ENCODE measurements around the gene HNRNPM.

Gene HNRNPM

DNA sequence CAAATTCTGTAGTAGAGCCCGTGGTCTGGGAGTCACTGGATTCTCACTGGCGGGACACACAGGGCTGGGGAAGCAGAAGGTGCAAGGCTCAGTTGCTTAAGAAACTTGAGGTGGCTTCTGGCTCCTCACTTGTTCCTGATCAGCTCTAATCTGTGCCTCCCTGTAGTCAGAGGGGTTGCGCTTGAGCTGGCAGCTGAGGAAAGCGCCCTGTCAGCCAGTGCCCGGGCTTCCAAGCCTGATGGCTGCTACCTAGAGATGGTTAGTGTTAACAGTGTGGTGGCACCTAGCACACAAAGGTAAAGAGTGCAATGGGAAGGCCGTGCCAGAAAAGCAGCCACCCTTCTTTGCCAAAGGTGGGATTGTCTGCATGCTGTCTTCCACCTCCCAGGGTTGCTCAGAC is 8.8 kb downstream of the HNRNPM start:
- no peak overlapping the region for H3K4me3 ChIP-seq (ENCODE audit: low read depth, low read length)
- TF ChIP-seq, protein P1, sequence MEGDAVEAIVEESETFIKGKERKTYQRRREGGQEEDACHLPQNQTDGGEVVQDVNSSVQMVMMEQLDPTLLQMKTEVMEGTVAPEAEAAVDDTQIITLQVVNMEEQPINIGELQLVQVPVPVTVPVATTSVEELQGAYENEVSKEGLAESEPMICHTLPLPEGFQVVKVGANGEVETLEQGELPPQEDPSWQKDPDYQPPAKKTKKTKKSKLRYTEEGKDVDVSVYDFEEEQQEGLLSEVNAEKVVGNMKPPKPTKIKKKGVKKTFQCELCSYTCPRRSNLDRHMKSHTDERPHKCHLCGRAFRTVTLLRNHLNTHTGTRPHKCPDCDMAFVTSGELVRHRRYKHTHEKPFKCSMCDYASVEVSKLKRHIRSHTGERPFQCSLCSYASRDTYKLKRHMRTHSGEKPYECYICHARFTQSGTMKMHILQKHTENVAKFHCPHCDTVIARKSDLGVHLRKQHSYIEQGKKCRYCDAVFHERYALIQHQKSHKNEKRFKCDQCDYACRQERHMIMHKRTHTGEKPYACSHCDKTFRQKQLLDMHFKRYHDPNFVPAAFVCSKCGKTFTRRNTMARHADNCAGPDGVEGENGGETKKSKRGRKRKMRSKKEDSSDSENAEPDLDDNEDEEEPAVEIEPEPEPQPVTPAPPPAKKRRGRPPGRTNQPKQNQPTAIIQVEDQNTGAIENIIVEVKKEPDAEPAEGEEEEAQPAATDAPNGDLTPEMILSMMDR (IDR thresholded peaks at IDR 0.05; ENCODE audit: low read depth, low read length, missing control alignments), result no peak
- in situ Hi-C loops (cut with HindIII; ENCODE audit: low sequenced_read_pairs), result no loop called here
- DNase-seq (ENCODE audit: low read depth), result no peak

DNA sequence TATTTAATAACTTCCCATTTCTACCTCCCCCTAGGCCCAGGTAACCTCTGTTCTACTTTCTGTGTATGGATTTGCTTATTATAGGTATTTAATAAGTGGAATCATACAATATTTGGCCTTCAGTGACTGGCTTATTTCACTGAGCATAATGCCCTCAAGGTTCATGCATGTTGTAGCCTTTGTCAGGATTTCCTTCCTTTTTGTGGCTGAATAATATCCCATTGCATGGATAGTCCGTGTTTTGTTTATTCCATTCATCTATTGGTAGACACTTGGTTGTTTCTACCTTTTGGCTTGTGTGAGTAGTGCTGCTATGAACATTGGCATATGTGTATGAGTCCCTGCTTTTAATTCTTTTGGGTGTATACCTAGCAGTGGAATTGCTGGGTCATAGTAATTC is 9.4 kb downstream of the HNRNPM start:
- in situ Hi-C loops (cut with HindIII; ENCODE audit: low sequenced_read_pairs), result no loop called here
- TF ChIP-seq, protein P1 (IDR thresholded peaks at IDR 0.05; ENCODE audit: low read depth, low read length, missing control alignments), result no peak
- no peak for DNase-seq (ENCODE audit: low read depth)
- no peak overlapping the region for H3K4me3 ChIP-seq (ENCODE audit: low read depth, low read length)

DNA sequence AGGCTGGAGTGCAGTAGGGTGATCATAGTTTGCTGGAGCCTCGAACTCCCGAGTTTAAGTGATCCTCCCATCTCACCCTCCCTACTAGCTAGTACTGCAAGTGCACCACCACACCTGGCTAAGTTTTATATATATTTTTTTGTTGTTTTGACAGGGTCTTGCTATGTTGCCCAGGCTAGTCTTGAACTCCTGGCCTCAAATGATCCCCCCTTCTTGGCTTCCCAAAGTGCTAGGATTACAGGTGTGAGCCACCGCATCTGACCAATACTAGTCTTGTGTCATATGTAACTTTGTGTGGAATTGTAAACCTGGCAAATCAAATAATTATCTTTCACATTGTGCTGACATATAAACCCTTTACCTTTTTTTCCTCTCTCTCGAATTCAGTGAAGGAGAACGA is 10.2 kb downstream of the HNRNPM start:
- in situ Hi-C loops (cut with HindIII; ENCODE audit: low sequenced_read_pairs), result no loop called here
- no peak overlapping the region for H3K4me3 ChIP-seq (ENCODE audit: low read depth, low read length)
- TF ChIP-seq, protein P1 (IDR thresholded peaks at IDR 0.05; ENCODE audit: low read depth, low read length, missing control alignments), result no peak
- no peak for DNase-seq (ENCODE audit: low read depth)

DNA sequence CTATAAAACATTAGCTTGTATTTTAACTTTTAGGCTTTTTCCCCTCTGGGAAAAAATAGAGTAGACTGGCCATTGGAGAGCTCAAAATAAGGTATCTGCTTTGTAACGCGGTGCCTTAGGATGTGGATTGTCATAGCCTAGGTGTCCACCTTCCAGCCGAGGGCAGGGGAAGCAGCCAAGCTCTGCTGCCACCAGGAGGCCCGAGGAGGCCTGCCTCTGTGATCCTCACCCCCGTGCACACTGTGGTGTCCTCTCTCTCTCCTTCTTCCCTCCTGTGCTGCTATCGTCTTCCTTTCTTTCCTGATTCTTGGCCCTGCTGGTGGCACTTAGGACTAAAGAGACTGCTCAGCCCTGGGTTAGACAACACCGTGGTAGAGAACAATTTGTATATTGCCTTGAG is 11.3 kb downstream of the HNRNPM start:
- no peak overlapping the region for H3K4me3 ChIP-seq (ENCODE audit: low read depth, low read length)
- TF ChIP-seq, protein P1 (IDR thresholded peaks at IDR 0.05; ENCODE audit: low read depth, low read length, missing control alignments), result peak; percentile 19
- no peak for DNase-seq (ENCODE audit: low read depth)
- in situ Hi-C loops (cut with HindIII; ENCODE audit: low sequenced_read_pairs), result no loop called here

DNA sequence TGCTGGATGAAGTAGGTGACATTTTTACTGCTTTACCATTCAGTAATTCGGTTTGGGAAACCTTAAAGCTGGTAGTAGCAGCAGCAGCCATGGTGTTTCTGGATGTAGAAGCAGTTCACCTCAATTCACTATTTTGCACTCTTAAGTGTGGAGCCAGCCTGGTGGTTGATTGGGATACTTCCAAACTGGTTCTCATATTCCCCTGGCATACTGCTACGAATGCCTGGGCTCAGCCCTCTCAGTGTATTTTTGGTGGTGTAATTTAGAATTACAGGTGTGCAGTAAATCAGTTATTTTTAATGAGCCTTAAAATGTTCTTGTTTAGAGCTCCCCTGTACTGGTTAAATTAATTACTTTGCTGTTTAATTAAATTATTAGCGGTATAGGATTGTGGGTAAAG is 12.4 kb downstream of the HNRNPM start:
- no peak overlapping the region for H3K4me3 ChIP-seq (ENCODE audit: low read depth, low read length)
- TF ChIP-seq, protein P1 (IDR thresholded peaks at IDR 0.05; ENCODE audit: low read depth, low read length, missing control alignments), result no peak
- in situ Hi-C loops (cut with HindIII; ENCODE audit: low sequenced_read_pairs), result no loop called here
- no peak for DNase-seq (ENCODE audit: low read depth)

DNA sequence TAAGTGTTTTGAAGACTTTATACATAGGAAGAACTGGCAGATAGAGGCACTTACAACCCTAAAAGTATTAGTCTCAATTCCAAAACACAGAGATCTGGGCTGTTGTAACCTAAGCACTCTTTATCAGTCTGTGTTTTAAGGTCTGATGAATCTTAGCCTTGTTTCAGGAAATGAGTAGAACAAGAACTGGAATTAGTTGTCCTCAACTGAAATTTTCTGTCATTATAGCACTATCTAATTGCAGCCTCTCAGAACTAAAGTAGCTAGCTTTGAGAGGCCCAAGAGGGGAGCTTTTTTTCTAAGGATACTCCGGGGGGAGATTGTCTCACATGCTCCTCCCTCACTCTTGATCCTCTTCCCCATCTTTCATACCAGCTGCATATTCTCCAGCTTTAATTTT is 13.1 kb downstream of the HNRNPM start:
- no peak for DNase-seq (ENCODE audit: low read depth)
- TF ChIP-seq, protein P1 (IDR thresholded peaks at IDR 0.05; ENCODE audit: low read depth, low read length, missing control alignments), result no peak
- no peak overlapping the region for H3K4me3 ChIP-seq (ENCODE audit: low read depth, low read length)
- in situ Hi-C loops (cut with HindIII; ENCODE audit: low sequenced_read_pairs), result no loop called here

DNA sequence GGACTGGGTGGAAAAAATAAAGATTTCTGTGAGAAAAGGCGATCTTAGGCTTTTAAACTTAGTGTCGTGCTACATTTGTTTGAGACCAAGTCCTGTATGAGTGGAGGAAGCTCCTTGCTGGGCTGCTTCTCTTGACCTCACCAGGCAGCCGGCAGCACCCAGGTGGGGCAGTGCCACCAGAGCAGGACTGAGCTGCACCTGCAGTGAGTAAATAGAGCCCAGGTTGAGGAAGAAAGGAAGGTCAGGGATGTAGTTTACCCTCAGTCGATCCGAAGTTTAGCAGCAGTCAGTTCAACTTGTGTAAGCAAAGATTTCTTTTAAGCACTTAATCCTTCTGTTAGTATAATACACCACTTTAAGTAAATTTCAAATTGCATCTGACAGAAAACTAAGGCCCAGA is 13.6 kb downstream of the HNRNPM start:
- no peak for DNase-seq (ENCODE audit: low read depth)
- TF ChIP-seq, protein P1 (IDR thresholded peaks at IDR 0.05; ENCODE audit: low read depth, low read length, missing control alignments), result no peak
- in situ Hi-C loops (cut with HindIII; ENCODE audit: low sequenced_read_pairs), result no loop called here
- no peak overlapping the region for H3K4me3 ChIP-seq (ENCODE audit: low read depth, low read length)
